Articular chondrocyte of knee joint (primary cell): Measurements from ENCODE around the gene FAM117B. TPM values are rescaled to one million over a fixed set of nuclear protein-coding genes. Genes with fewer than 3 reads are reported as not detected.

Experiments
- small RNA-seq: library from RNA; depleted of rRNA; stranded (forward); fragments of <200 nt; gene quantifications from one replicate; pipeline ENCODE3, GENCODE V24; 2012
- total RNA-seq: library from RNA; depleted of rRNA; stranded (reverse); fragments of >200 nt; gene quantifications from 2 replicates; pipeline ENCODE4 v1.2.3, GENCODE V29; 2012

FAM117B gene
- 1.9 and 2.7 TPM in 2 replicates for total RNA-seq

DNA sequence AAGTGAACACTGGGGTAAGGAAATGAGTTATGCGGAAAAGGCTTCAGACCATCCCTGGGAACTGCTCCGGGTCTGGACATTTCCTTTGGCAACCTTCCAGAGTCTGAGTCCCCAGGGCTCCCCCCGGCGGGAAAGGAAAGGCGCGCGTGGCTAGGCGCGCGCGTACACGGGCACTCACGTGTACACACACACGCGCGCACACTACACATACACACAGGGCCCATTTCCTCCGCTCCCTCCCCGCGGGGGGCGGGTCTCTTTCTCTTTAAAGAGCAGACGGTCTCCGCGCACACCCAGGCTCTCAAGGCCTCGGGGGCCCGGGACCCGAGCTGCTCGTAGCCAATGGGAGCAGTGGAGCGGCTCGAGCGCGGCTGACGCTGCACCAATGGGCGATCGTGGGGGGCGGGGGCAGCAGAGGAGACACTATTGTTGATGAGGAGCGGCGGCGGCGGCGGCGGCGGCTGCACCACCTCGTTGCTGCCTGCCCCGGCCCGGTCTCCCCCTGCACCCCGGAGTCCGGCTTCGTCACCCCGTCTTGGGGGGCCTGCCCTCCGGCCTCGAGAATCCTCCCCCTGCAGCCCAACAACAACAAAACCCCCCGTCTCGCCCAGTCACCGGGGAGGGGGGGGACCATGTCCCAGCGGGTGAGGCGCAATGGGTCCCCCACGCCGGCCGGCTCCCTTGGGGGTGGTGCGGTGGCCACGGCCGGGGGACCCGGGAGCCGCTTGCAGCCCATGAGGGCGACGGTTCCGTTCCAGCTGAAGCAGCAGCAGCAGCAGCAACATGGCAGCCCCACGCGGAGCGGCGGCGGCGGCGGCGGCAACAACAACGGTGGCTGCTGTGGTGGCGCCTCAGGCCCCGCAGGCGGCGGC lies at the start of gene FAM117B:
Gene FAM117B (plus strand): TSS at position 414 of the 872 bp plus-strand sequence. CDS start 219 bp downstream, at position 633.

Small RNA genes lying within 50 kb of the gene (small RNA-seq; reads per million reads assigned to genes)
- not detected for gene MTND4LP17

Other genes with a start within 250 kb of the FAM117B start
- 11.5 and 12.5 TPM in 2 replicates for gene ICA1L, start 236.8 kb downstream of the FAM117B start, total RNA-seq